GM23248 (cell line): ENCODE measurements around the gene ZSCAN30.

ENCODE experiments used
- EZH2 ChIP-seq: fragments of 200-600 bp; sonication (generic); IDR thresholded peaks from 2 replicates; pipeline ENCODE4 v1.6.1; 2018; ENCODE audit warnings: antibody characterized with exemption, mild to moderate bottlenecking; ENCODE audit not compliant: insufficient read depth, poor library complexity, severe bottlenecking
- EZH2phosphoT487 ChIP-seq: fragments of 200-600 bp; sonication (generic); IDR thresholded peaks from 2 replicates; pipeline ENCODE4 v1.6.1; 2018; ENCODE audit warnings: antibody characterized with exemption, moderate library complexity, mild to moderate bottlenecking, low read depth; ENCODE audit not compliant: insufficient read depth

DNA sequence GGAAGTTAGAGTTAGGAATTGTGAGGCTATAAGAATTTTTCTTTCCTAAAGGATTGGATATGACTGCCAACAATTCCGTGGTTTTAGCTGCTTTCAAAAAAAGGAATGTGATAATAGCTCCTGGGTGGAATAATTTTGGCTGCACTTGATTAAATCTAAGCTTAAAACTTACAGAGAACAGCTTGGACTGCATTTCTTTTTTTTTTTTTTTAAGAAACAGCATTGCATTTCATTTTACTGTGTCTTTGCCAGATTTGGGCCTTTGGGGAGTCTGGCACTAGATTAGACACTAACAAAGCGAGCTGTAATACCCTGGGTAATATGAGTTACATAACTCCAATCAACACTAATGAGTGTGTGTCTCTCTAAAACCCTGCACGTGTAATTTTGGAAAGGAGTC is 87.0 kb downstream of the ZSCAN30 start:
- TF ChIP-seq EZH2, result no peak
- TF ChIP-seq EZH2phosphoT487, result no peak
